Measurements from ENCODE around the gene SLC35F3.
"Not testable (repeated sequence)": the region's sequence is repeated elsewhere in the genome, so short reads cannot be mapped to it uniquely, and the experiment has no call there.

SLC35F3 gene

DNA sequence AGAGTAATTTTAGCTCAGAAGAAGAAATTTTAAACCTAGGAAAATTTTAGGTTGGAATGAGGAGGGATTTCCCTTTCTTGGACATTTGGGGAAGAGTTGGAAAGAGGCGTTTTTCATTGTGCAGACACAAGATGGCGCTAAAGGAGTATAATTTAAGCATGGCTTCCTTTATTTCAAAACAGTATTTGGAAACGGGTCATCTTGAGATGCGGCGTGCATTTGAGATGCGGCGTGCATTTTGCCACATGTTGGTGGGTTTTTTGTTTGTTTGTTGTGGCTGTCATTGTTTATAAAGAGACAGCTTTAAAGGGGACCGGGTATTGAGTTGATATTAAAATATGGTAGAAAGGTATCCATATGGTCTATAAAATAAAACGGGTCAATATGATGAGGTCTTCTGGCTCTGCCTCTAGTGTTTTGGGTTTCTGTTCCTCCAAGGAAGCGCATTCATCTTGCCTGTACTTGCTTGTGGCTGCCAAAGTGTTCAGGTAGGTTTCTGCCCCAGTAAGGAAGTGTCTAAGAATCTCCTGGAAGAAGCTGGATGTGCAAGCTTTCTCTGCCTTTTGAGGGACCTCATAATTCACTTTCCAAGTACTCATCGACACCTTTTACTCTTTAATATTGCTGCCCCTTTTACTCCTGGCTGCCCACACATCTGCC lies 210.3 kb downstream of the SLC35F3 start:
- TF ChIP-seq TAF1 (IDR thresholded peaks at IDR 0.05; ENCODE audit: borderline replicate concordance, low read depth, low read length) (no peak), POLR2AphosphoS5 (IDR thresholded peaks at IDR 0.05; ENCODE audit: low read depth, low read length) (no peak), POLR2A (IDR thresholded peaks at IDR 0.05; ENCODE audit: low read depth, low read length) (no peak)
- DNase-seq (ENCODE audit: insufficient read length), result no peak
- peak; percentile 57 for FAIRE-seq

- TF ChIP-seq TAF1 (IDR thresholded peaks at IDR 0.05; ENCODE audit: borderline replicate concordance, low read depth, low read length) (no peak), POLR2A (IDR thresholded peaks at IDR 0.05; ENCODE audit: low read depth, low read length) (no peak), POLR2AphosphoS5 (IDR thresholded peaks at IDR 0.05; ENCODE audit: low read depth, low read length) (no peak)
- no peak for FAIRE-seq
- DNase-seq (ENCODE audit: insufficient read length), result no peak
These were observed 214.4 kb downstream of the SLC35F3 start for GRCh38 chr1:234118911-234119310.

GRCh38 chr1:234119431-234119830 lies 215.0 kb downstream of the SLC35F3 start:
- no peak for FAIRE-seq

GRCh38 chr1:234120327-234120944 lies 216.0 kb downstream of the SLC35F3 start:
- TF ChIP-seq TAF1 (IDR thresholded peaks at IDR 0.05; ENCODE audit: borderline replicate concordance, low read depth, low read length) (no peak), POLR2AphosphoS5 (IDR thresholded peaks at IDR 0.05; ENCODE audit: low read depth, low read length) (no peak), POLR2A (IDR thresholded peaks at IDR 0.05; ENCODE audit: low read depth, low read length) (no peak)
- FAIRE-seq (no peak), DNase-seq (ENCODE audit: insufficient read length) (no peak)

More at GRCh38 chr1:234119431-234119830, 215.0 kb downstream of the SLC35F3 start:
- DNase-seq (ENCODE audit: insufficient read length), result no peak
- no peak for TF ChIP-seq POLR2A (IDR thresholded peaks at IDR 0.05; ENCODE audit: low read depth, low read length)
- no peak for TF ChIP-seq TAF1 (IDR thresholded peaks at IDR 0.05; ENCODE audit: borderline replicate concordance, low read depth, low read length)

GRCh38 chr1:234121659-234122058 lies 217.2 kb downstream of the SLC35F3 start:
- FAIRE-seq; DNase-seq (ENCODE audit: insufficient read length): not testable (repeated sequence)

- not testable (repeated sequence) for DNase-seq (ENCODE audit: insufficient read length); FAIRE-seq
These were observed 218.1 kb downstream of the SLC35F3 start for GRCh38 chr1:234122571-234122970.

GRCh38 chr1:234123867-234124266 lies 219.4 kb downstream of the SLC35F3 start:
- no peak for DNase-seq (ENCODE audit: insufficient read length)
- TF ChIP-seq POLR2A (IDR thresholded peaks at IDR 0.05; ENCODE audit: low read depth, low read length) (no peak), TAF1 (IDR thresholded peaks at IDR 0.05; ENCODE audit: borderline replicate concordance, low read depth, low read length) (no peak), POLR2AphosphoS5 (IDR thresholded peaks at IDR 0.05; ENCODE audit: low read depth, low read length) (no peak)
- no peak for FAIRE-seq

DNA sequence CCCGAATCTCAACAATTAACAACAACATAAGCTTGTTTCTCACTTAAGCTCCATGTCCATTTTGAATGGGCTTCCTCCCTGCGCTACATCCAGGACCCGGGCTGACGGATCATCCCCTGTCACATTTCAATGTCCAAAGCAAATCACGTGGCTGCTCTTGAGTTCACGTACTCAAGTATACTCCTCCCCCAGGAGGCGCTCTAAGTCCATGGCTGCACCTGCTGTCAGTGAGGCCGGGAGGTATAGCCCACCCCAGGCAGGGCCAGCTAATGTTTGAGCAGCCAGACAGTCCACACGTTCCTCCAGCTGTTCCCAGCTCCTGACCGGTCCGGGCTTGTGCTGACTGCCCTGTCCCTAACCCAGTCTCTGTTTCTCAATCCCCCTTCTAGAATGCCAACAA lies 220.8 kb downstream of the SLC35F3 start:
- DNase-seq (ENCODE audit: insufficient read length) (peak; percentile 16), FAIRE-seq (no peak)
- no peak for TF ChIP-seq POLR2A (IDR thresholded peaks at IDR 0.05; ENCODE audit: low read depth, low read length)
- TF ChIP-seq TAF1 (IDR thresholded peaks at IDR 0.05; ENCODE audit: borderline replicate concordance, low read depth, low read length), result no peak
- TF ChIP-seq POLR2AphosphoS5 (IDR thresholded peaks at IDR 0.05; ENCODE audit: low read depth, low read length), result no peak

GRCh38 chr1:234125714-234126113 lies 221.2 kb downstream of the SLC35F3 start:
- DNase-seq (ENCODE audit: insufficient read length) (no peak), FAIRE-seq (no peak)
- TF ChIP-seq TAF1 (IDR thresholded peaks at IDR 0.05; ENCODE audit: borderline replicate concordance, low read depth, low read length), result no peak
- no peak for TF ChIP-seq POLR2AphosphoS5 (IDR thresholded peaks at IDR 0.05; ENCODE audit: low read depth, low read length)
- no peak for TF ChIP-seq POLR2A (IDR thresholded peaks at IDR 0.05; ENCODE audit: low read depth, low read length)

DNA sequence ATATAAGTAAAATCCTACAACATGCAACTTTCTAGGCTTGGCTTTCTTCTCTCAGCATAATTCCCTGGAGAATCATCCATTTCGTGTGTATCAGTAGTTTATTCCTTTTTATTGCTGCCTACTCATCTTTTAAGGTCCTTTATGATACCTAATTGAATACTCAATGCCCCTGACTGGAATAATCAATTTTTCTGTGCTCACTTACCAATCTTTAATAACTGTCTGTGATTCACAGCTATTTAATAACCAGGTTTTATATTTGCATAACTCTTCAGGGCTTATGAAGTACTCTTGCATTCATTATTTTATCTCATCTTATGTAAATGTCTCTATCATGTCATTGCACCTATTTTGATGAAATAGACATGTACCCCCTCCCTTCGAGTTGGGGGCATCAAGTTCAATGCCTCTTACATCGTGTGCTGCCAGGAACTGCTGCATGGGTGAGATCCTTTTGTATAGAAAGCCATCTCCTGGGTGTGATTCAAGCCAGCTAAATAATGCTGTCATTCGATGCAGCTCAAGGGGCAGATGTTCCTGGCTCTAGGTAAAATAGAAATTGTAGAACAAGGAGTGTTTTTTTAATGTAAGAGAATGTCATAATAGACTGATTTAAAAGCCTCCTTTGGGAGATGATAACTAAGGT lies 222.7 kb downstream of the SLC35F3 start:
- DNase-seq (ENCODE audit: insufficient read length) (no peak), FAIRE-seq (no peak)
- TF ChIP-seq TAF1 (IDR thresholded peaks at IDR 0.05; ENCODE audit: borderline replicate concordance, low read depth, low read length) (no peak), POLR2AphosphoS5 (IDR thresholded peaks at IDR 0.05; ENCODE audit: low read depth, low read length) (no peak), POLR2A (IDR thresholded peaks at IDR 0.05; ENCODE audit: low read depth, low read length) (no peak)

DNA sequence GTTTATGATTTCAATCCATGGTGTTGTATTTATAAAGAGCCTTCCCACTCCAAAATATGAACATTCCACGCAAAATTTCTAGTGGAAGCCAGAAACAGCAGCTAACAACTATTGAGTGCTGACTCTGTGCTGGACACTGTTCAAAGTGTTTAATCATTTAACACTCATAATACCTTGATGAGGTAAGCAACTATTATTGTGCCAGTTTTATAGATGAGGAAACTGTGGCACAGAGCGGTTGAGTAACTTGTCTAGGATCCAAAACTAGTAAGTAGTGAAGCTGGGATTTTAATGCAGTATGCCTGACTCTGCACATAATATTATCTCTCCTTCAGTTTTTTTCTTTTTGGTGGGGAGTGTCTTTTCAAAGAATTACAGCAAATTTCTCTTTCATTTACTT lies 228.3 kb downstream of the SLC35F3 start:
- FAIRE-seq (no peak), DNase-seq (ENCODE audit: insufficient read length) (no peak)
- no peak for TF ChIP-seq POLR2A (IDR thresholded peaks at IDR 0.05; ENCODE audit: low read depth, low read length)
- no peak for TF ChIP-seq POLR2AphosphoS5 (IDR thresholded peaks at IDR 0.05; ENCODE audit: low read depth, low read length)
- no peak for TF ChIP-seq TAF1 (IDR thresholded peaks at IDR 0.05; ENCODE audit: borderline replicate concordance, low read depth, low read length)

- no peak for FAIRE-seq
- DNase-seq (ENCODE audit: insufficient read length), result no peak
- TF ChIP-seq POLR2AphosphoS5 (IDR thresholded peaks at IDR 0.05; ENCODE audit: low read depth, low read length), result no peak
- no peak for TF ChIP-seq TAF1 (IDR thresholded peaks at IDR 0.05; ENCODE audit: borderline replicate concordance, low read depth, low read length)
- TF ChIP-seq POLR2A (IDR thresholded peaks at IDR 0.05; ENCODE audit: low read depth, low read length), result no peak
These were observed 230.4 kb downstream of the SLC35F3 start for GRCh38 chr1:234134878-234135277.
